Endodermal cell (in vitro differentiated cells): Measurements from ENCODE around the gene SPAG7. TPM values are rescaled to one million over a fixed set of nuclear protein-coding genes. Genes with fewer than 3 reads are reported as not detected.

ENCODE experiments used
- DNase-seq: peaks from one replicate; pipeline ENCODE4 v3.0.0-alpha.2; 2017
- H3K27ac ChIP-seq: 2 replicates; pipeline ENCODE4 v1.5.1; 2013; ENCODE audit warnings: mild to moderate bottlenecking, low read depth, low read length, moderate library complexity
- H3K27me3 ChIP-seq: 2 replicates; pipeline ENCODE4 v1.6.1; 2013; ENCODE audit warnings: mild to moderate bottlenecking, low read length, moderate library complexity; ENCODE audit not compliant: insufficient read depth, control insufficient read depth, poor library complexity, severe bottlenecking
- H3K36me3 ChIP-seq: 2 replicates; pipeline ENCODE4 v1.7.0; 2013; ENCODE audit warnings: mild to moderate bottlenecking, low read length, moderate library complexity; ENCODE audit not compliant: control insufficient read depth, insufficient read depth
- H3K4me1 ChIP-seq: one replicate; pipeline ENCODE4 v1.7.0; 2013; ENCODE audit warnings: low read length; ENCODE audit not compliant: control insufficient read depth, insufficient read depth
- H3K4me3 ChIP-seq: 2 replicates; pipeline ENCODE4 v1.5.1; 2013; ENCODE audit warnings: mild to moderate bottlenecking, low read length, moderate library complexity
- H3K9ac ChIP-seq: 2 replicates; pipeline ENCODE4 v1.6.1; 2013; ENCODE audit warnings: mild to moderate bottlenecking, low read length, moderate library complexity; ENCODE audit not compliant: poor library complexity, severe bottlenecking; ENCODE audit errors: extremely low read depth
- H3K9me3 ChIP-seq: 2 replicates; pipeline ENCODE4 v1.6.1; 2013; ENCODE audit warnings: mild to moderate bottlenecking, low read length, moderate library complexity; ENCODE audit not compliant: control insufficient read depth
- H3K27ac Mint-ChIP-seq: 2 replicates; pipeline ENCODE4 v1.8.0; 2020; ENCODE audit warnings: mixed read lengths
- H3K27me3 Mint-ChIP-seq: 2 replicates; pipeline ENCODE4 v1.8.0; 2021; ENCODE audit warnings: mild to moderate bottlenecking, mixed read lengths; ENCODE audit not compliant: insufficient read depth
- H3K36me3 Mint-ChIP-seq: 2 replicates; pipeline ENCODE4 v1.8.0; 2020; ENCODE audit warnings: low read depth, mixed read lengths
- H3K4me1 Mint-ChIP-seq: 2 replicates; pipeline ENCODE4 v1.8.0; 2020; ENCODE audit warnings: mixed read lengths
- H3K4me3 Mint-ChIP-seq: 2 replicates; pipeline ENCODE4 v1.8.0; 2020; ENCODE audit warnings: mild to moderate bottlenecking, moderate library complexity, mixed read lengths
- H3K9me3 Mint-ChIP-seq: 2 replicates; pipeline ENCODE4 v1.8.0; 2020; ENCODE audit warnings: mild to moderate bottlenecking, mixed read lengths
- WGBS, 2 experiments: methylation state at CpG; one replicate each; pipeline versions ENCODE4 v1.1.5 to v1.1.7; 2013; ENCODE audit warnings: missing lambda C conversion rate in 2 of 2, mixed read lengths in 1 of 2; ENCODE audit not compliant: insufficient coverage in 1 of 2, insufficient read length in 1 of 2; 5-methylcytosine and 5-hydroxymethylcytosine counted together
- total RNA-seq, 2 donors: library from RNA; stranded (reverse); fragmentation: NEBNext Ultra II Directional in 1 of 2; extraction: Animal tissue kit (Norgen Biotek cat#: 25700) in 1 of 2; gene quantifications; 2 replicates in 1 of 2; 3 replicates in 1 of 2; pipeline ENCODE4 v1.2.1, GENCODE V29; 2021
- TF ChIP-seq, protein P1 (sequence below): fragments of 200-600 bp; sonication (generic); conservative IDR thresholded peaks from 2 replicates; pipeline ENCODE4 v1.5.0; 2021; ENCODE audit warnings: antibody characterized with exemption, mild to moderate bottlenecking

The SPAG7 gene
- total RNA-seq, 2 donors from 2014 or later: 81.1 to 84.4 TPM

DNA sequence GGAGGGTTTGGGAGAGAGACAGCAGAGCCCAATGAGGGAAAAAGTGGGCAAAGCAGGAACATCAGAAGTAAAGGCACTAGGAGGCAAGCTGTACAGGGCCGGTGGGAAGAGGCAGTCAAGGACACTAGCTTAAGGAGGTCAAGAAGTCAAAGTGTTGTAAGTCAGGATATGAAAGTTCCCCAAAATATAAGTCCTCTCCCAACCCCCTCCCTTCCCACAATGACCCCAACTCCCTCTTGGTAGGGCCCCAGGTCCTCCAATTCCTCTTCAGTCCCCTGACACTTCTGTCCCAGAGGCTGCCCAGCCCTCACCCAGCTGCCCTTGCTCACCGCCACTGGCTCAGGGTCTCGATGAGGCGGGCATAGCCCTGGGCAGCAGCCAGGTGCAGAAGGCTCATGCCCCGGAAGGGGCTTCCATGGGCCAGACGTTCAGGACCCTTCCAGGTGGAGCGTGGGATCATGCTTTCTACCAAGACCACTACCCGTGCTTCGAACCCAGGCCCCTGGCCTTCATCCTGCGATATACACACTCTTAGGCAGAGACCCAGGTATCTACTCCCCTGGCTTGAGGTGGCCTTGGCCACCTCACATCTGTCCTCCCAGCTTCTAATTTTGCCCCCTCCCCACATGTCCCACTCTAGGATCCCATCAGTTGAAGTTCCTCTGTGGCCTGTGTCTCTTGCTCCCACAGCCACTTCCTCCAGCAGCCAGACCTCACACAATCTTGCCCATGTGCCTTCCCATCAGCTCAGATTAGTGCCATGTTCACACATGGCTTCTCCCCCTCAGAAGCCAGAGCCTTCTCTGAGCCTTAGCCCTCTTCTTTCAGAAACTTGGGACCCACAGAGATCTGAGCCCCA, 5.9 kb upstream of the SPAG7 start:
- Mint-ChIP-seq H3K4me1 (peaks cover 23% of the 10 kb centered on the region), H3K4me3 (no peak overlapping the region), H3K27ac (no peak overlapping the region), H3K27me3 (peaks cover 46% of the 10 kb centered on the region), H3K36me3 (peaks cover 34% of the 10 kb centered on the region), H3K9me3 (no peaks in the 10 kb centered on the region)
- Histone ChIP-seq H3K36me3 (peaks cover 60% of the 10 kb centered on the region), H3K9me3 (no peaks in the 10 kb centered on the region), H3K4me3 (no peak overlapping the region), H3K4me1 (peaks cover 6% of the 10 kb centered on the region), H3K9ac (no peak overlapping the region), H3K27ac (no peak overlapping the region), H3K27me3 (peaks cover 8% of the 10 kb centered on the region)
- 86 to 94% methylated on average over 5 to 10 of the region's 10 CpGs for WGBS, 2 experiments
- peak; percentile 42 for DNase-seq
- TF ChIP-seq, protein P1, sequence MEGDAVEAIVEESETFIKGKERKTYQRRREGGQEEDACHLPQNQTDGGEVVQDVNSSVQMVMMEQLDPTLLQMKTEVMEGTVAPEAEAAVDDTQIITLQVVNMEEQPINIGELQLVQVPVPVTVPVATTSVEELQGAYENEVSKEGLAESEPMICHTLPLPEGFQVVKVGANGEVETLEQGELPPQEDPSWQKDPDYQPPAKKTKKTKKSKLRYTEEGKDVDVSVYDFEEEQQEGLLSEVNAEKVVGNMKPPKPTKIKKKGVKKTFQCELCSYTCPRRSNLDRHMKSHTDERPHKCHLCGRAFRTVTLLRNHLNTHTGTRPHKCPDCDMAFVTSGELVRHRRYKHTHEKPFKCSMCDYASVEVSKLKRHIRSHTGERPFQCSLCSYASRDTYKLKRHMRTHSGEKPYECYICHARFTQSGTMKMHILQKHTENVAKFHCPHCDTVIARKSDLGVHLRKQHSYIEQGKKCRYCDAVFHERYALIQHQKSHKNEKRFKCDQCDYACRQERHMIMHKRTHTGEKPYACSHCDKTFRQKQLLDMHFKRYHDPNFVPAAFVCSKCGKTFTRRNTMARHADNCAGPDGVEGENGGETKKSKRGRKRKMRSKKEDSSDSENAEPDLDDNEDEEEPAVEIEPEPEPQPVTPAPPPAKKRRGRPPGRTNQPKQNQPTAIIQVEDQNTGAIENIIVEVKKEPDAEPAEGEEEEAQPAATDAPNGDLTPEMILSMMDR: no peak

DNA sequence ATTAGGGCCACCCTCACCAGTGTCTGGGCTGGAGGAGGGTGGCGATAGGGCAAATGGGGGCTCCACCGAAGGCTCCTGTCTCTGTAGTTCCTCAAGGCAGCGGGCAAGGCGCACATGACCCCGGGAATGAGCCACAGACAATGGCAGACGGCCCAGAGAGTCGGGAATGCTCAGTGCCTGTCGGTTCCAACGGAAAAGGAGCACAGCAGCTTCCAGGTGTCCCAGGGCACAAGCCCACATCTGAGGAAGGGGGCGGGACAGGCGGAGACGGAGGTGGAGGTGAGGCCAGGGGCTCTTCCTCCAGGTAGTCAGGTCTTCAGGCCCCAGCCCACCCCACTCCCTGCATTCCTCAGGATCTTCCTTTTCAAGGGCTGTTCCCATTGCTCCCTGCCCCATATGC, 5.1 kb upstream of the SPAG7 start:
- peaks cover 39% of the 10 kb centered on the region for H3K27me3 Mint-ChIP-seq
- no peak overlapping the region for H3K4me3 ChIP-seq
- H3K36me3 ChIP-seq: peaks cover 52% of the 10 kb centered on the region
- TF ChIP-seq, protein P1: no peak
- no peak overlapping the region for H3K27ac ChIP-seq
- H3K36me3 Mint-ChIP-seq: peaks cover 27% of the 10 kb centered on the region
- peaks cover 23% of the 10 kb centered on the region for H3K4me1 Mint-ChIP-seq
- DNase-seq: peak; percentile 89
- H3K27me3 ChIP-seq: peaks cover 4% of the 10 kb centered on the region
- H3K4me3 Mint-ChIP-seq: no peak overlapping the region
- H3K9ac ChIP-seq: no peak overlapping the region
- peaks cover 6% of the 10 kb centered on the region for H3K4me1 ChIP-seq
- no peaks in the 10 kb centered on the region for H3K9me3 Mint-ChIP-seq
- H3K27ac Mint-ChIP-seq: peak overlapping the region; percentile 60
- no peaks in the 10 kb centered on the region for H3K9me3 ChIP-seq
- WGBS, 2 experiments: 86 to 91% methylated on average over 9 to 12 of the region's 12 CpGs

DNA sequence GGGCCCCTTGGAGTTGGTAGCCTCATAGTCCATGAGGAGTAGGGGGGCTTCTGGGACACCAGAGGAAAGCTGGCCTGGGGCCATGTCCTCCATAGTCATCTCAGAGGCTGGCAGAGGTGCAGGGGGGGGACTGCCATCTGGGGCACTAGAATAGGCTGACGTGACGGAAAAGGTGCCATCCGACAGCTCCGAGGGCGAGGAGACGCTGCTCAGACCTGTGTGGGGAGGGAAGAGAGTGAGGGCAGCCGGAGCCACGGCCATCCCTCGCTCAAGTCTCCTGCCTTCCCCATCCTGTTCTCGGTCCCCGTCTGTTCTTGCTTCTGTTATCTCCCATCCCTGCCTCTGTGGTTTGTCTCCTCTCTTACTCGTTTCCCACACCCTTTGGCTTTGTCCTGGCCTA, 4.7 kb upstream of the SPAG7 start:
- Histone ChIP-seq H3K4me3 (no peak overlapping the region), H3K27me3 (no peaks in the 10 kb centered on the region), H3K9ac (no peak overlapping the region), H3K36me3 (peaks cover 48% of the 10 kb centered on the region), H3K9me3 (no peaks in the 10 kb centered on the region), H3K4me1 (peaks cover 6% of the 10 kb centered on the region), H3K27ac (no peak overlapping the region)
- Mint-ChIP-seq H3K27ac (peak overlapping the region; percentile 60), H3K36me3 (peaks cover 22% of the 10 kb centered on the region), H3K4me3 (no peak overlapping the region), H3K4me1 (peaks cover 23% of the 10 kb centered on the region), H3K9me3 (no peaks in the 10 kb centered on the region), H3K27me3 (peaks cover 35% of the 10 kb centered on the region)
- WGBS, 2 experiments: 97 to 100% methylated on average over 6 to 12 of the region's 12 CpGs
- TF ChIP-seq, protein P1: no peak
- no peak for DNase-seq
